GM18868 (cell line): Measurements from ENCODE around the gene PABPN1.
"Not testable (repeated sequence)": the region's sequence is repeated elsewhere in the genome, so short reads cannot be mapped to it uniquely, and the experiment has no call there.

Experiments used
- ATAC-seq: cut with Tn5 transposase; IDR thresholded peaks from one replicate; pipeline ENCODE4 v1.9.1; 2021; ENCODE audit warnings: mild to moderate bottlenecking, moderate library complexity; ENCODE audit not compliant: unreplicated experiment

Gene PABPN1

DNA sequence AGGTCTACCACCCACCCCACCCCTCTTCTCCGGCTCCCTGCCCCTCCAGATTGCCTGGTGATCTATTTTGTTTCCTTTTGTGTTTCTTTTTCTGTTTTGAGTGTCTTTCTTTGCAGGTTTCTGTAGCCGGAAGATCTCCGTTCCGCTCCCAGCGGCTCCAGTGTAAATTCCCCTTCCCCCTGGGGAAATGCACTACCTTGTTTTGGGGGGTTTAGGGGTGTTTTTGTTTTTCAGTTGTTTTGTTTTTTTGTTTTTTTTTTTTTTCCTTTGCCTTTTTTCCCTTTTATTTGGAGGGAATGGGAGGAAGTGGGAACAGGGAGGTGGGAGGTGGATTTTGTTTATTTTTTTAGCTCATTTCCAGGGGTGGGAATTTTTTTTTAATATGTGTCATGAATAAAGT is 4.5 kb downstream of the PABPN1 start:
- not testable (repeated sequence) for ATAC-seq

DNA sequence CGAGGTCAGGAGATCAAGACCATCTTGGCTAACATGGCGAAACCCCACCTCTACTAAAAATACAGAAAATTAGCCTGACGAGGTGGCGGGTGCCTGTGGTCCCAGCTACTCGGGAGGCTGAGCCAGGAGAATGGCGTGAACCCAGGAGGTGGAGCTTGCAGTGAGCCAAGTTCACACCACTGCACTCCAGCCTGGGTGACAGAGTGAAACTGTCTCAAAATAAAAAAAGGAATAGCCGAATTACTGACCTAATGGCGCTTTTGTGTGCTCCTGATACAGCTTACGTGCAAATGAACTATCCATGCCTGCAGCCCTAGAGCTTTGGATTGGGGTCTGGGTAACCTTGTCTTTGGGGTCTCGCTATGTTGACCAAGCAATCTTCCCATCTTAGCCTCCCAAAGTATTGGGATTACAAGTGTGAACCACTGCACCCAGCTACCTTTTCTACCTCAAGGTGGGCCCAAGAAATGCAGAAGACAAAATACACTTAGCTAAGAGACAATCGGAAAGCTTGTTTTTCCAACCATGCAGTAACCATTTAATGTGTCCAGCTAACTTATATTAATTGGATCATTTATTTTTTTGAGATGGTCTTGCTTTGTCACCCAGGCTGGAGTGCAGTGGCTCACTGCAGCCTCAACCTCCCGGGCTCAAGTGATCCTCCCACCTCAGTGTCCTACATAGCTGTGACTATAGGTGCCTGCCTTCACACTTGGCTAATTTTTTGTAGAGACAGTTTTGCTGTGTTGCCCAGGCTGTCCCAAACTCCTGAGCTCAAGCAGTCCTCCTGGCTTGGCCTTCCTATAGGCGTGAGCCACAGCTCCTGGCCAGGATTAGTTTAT is 5.5 kb downstream of the PABPN1 start:
- no peak for ATAC-seq

DNA sequence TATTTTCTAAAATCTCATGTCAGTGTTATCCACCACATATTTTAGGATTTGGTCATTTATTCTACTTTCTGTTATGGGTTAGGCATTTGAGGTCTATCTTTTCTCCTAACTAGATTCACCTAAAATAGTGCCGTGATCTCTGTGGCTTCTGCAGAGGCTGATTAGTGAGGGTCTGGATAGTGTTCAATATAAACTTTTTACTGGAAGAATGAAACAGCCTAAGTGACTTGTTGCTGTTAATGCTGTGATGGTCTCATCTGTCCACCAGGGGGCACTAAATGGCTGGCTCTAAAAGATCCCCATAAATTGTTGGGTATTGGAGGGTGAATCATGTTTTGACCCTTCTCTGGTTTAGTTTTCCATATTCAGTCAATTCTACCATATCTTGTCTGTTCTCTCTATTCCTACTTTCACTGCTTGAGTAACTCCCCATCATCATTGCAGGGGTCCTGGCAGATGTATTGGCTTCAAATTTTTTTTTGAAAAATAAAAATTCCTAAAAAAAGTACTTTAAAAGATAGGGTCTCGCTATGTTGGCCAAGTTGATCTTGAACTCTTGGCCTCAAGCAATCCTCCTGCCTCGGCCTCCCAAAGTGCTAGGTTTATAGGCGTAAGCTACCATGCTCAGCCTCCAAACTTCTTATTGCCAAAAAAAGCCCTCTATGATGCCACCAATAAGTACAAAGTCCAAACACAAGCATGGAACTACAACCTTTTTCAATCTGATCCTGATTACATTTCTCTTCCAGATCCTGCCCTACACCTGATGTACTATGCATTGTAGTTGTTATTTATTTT is 6.9 kb downstream of the PABPN1 start:
- no peak for ATAC-seq

DNA sequence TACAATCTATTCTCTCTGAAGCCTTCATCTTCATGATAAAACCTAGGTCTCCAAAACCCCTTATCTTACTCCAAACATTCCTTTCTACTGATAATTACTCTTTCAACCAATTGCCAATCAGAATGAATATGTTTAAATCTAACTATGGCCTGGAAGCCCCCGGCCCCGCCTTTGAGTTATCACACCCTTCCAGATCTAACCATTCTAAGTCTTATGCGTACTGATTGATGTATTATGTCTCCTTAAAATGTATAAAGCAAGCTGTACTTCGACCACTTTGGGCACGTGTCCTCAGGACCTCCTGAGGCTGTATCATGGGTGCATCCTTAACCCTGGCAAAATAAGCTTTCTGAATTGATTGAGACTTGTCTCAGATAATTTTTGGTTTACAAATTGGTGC is 14.4 kb downstream of the PABPN1 start:
- no peak for ATAC-seq

DNA sequence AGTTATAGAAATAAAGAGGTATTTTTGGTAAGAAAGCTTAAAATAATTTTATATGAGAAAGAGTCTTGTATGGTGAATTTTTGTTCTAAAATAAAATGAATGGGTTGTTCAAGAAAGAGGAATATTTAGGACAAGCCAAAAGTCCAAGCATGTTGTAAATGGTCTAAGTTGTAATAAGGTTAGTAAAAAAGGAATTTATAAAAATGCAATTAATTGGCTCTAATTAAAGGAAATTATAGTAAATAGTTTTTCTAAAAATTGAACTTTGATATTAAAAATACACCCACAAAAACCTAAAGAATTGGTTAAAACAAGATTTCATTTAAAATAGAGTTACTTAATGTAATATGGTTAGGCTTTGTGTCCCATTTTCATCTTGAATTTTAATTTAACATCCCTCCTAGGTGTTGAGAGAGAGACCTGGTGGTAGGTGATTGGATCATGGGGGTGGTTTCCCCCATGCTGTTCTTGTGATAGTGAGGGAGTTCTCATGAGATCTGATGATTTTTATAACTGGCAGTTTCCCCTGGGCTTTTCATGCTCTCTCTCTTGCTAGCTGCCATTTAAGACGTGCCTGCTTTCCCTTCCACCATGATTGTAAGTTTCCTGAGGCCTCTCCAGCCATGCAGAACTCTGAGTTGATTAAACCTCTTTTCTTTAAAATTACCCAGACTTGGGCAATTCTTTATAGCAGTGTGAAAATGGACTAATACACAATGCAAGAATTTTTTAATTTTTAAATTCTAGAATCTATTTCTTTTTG is 18.4 kb downstream of the PABPN1 start:
- ATAC-seq = no peak

DNA sequence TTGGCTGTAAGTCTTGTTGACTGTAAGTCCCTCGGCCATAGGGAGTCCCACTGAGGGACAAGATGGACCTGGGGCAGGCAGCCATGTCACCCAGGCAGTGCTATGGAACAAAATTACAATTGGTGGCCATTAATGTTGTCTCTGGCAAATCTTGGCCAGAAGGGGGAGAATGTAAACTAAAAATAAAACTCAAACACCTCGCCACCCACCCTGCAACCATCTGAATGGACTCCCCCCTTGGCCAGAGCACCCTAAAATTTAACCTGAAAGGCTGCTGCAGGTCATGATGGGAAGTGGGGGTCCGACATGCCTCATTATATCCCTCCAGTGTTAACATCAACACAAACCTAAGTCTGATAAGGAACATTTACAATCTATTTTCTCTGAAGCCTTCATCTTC is 23.2 kb downstream of the PABPN1 start:
- no peak for ATAC-seq

DNA sequence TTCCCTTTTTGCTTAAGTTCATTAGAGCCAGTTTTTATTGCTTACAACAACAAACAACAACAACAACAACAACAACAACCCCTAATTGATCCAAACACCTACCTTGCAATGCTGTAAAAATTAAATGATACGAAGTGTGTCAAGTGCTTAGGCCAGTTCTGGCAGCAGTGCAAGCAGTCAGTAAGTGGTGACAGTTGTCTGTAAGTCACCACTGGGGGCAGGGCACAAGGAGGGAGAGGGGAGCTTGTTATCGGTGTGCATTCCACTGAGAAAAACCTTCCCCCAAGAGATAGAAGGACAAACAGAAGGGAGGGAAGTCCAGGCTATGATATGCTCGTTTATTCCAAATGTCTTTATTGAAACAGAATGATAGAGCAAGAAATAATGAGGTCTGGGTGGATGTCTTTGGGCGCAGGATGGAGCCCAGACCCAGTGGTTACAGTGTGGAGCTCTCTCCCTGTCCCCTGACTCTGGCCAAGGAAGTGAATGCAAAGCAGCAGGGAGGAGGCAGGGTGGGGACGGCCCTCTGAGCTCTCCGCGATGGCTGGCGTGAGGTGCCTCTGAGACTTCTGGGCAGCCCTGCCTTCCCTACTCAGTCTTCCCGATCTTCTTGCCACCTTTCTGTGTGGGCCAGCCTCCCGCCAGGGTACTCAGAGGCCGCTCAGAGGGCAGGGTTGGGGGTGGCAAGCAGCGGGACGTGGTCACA is 24.9 kb downstream of the PABPN1 start:
- no peak for ATAC-seq

DNA sequence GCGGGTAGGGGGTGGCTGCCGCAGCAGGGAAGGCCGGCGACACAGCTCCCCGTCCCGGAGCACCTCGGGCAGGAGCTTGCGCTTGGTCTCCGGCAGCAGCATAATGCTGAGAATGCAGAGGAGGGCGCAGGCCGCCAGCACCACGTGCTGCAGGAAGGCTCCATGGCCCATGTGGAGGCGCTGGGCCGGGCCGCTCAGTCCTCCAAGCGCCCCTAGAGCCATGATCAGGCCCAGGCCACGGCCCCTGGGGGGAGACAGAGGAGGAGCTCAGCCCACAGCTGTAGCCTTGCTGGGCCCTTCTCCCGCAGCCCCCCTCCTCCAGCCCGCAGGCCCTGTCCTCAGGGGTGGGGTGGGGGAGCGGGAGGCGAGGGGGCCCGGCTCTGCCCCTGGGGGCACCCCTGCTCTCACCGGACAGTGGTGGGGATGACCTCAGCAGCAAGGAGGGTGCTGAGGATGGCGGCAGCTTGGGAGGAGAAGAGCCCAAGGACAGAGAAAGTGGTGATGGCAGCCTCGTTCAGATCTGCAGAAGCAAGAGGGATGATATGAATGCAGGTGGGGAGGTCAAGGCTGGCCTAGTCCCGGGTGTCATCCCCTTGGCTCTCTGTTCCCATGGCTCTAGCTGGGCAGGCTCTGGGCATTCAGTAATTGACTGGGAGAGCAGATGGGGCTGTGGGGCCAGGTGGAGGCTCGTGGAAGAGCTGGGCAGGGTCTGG is 25.6 kb downstream of the PABPN1 start:
- no peak for ATAC-seq

DNA sequence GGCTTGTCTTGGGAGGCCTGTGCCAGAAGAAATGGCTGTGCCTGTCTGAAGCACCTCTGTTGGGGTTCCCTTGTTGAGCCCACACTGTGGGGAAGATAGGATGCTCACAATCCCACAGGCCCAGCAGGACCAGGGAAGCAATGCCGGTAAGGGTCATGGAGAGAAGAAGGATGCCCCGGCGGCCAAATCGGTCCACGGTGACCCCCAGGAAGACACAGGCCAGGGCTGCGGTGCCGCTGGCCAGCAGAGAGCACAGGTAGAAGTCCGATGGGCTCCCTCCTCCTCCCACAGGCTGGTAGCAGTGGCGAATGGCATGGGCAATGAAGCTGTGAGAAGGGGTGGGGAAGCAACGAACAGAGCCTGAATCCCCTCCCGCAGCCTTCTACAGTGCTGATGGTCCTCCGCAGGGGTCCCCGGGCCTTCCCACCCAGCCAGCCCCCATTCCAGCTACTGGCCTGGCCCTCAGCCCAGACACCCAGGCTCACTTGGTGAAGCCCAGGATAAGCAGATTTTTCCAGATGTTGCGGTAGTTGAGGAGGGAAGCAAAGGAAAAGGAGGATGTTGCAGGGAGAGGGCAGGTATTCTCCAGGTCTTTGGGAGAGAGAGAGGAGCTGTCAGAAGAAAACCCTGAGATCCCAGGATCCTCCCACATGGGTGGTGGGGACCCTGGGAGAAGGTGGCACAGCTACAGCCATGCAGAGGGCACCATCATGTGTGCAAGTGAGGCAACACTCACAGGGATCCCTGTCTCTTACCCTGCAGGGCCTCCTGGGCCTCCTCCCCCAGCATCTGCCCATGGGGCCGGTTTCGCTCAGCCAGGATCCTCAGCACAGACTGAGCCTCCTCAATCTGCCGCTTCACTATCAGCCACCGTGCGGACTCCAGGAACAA is 26.4 kb downstream of the PABPN1 start:
- ATAC-seq = no peak

DNA sequence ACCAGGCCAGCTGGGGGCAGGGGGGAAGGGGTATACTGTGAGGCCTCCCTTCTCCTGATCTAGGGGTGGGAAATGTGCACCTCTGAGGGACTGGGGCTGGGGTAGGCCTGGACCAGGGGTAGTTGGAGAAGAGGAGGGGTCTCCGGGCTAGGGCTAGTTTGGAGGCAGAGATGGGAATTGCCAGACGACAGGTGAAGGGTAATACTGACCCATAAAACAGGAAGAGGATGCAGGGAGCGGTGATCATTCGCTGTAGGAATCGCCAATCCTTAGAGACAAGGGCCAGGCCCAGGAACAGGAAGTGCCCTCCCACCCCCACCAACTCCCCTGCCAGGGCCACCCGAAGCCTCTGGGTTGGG is 27.0 kb downstream of the PABPN1 start:
- ATAC-seq = no peak

DNA sequence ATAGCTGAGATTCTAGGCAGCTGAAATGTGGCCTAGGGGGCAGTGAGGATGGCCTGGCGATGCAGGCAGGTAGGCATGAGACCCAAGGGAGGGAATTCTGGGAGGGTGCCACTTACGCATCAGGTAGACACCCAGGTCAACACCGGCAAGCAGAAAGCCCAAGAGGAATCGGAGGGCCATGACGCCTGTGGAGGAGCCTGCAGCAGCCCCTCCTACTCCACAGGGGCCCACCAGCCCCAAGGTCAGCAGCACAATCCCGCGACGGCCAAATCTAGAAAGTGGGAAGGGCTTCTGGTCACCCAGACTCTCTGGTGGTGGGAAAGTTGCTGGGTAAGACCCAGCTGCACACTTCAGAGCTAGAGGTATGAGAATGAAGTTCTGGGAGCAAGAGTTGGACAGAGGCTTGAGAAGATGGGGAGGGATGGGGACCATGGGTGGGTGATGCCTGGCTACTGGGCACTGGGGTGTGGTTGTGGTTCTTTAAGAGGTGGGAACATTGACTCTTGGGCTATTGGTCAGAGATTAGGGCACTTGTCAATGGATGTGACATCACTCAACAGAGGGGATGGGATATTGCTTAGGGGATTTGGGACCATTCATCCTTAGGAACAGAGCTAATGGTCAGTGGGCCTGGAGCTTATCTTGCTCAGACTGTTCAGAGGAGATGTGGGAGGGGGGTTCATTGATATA is 28.0 kb downstream of the PABPN1 start:
- ATAC-seq = no peak

DNA sequence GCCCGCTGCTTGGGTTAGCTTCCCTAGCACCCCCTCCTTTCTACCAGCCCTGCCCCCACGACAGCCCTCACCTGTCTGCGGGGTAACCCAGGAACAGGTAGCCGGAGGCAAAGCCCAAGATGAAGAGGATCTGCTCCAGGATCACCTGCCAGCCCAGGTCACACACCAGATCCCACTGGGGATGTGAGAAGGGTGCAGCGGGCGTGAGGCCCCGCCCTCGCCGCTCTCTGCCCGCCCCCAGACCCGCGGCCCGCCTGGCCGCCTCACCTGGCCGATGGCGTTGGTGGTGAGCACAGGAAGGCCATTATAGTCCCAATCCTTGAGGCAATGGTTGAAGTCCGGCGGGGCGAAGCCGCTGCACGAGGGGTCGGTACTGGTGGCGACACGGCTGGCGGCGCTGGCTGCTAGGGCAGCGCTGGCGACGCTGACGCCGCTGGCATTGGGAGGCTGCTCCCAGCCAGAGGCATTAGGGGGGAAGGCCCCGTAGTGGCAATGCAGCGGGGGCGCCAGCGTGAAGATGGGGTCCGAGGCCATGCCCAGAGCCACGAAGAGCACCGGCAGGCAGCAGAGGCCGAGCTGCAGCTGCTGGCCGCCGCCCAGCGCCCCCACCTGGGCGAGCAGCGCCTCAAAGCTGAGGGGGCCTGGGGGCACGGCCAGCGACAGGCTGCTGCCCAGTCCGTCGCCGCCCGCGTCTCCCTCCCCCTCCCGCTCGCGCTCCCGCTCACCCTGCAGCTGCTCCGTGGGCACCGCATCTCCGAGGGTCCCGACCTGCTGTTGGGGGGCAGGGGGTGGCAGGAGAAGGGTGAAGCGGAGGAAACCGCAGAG is 30.6 kb downstream of the PABPN1 start:
- no peak for ATAC-seq

DNA sequence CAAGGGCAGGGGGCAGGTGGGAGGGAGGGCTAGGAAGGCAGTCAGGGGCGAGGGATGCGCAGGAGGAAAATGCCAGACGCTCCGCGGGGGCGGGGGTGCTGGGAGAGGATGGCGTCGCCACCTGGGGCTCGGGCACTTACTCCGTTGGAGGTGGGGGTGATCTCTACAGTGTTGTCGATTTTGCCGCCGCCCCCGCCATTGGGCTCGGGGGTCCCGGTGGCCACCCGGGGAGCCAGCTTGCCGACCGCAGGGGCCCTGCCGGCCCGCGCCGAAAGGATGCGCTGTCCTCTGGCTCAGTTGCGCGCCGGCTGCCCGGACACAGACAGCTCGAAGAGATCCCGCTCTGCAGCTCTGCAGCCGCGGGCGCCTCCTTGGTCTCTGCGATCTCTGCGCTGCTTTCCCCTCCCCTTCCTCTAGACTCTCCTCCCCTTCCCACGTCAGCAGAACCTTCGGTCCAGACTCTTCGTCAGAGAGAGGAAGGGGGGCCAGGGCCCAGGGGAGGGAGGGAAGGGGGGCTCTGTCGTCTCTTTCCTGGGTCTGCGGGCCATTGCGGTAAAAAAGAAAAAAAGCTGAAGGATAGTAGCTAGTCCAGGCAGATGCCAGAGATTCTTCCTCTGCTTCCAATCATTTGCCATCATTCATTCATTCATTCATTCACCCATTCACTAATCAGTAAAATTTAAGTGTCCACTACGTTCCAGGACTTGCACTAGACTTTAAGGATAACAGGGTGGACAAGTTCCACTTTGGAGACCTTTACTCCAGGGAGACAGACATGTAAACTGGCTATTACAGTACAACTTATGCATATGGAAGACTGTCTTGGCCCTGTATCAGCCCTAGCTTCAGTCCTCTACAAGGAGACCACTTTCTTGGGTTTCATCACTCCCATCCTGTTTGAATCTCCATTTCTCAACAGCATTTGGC is 31.5 kb downstream of the PABPN1 start, which contains the start of gene SLC22A17:
SLC22A17 (minus strand) TSS at position 382 of the 927 bp plus-strand sequence.
- no peak for ATAC-seq

DNA sequence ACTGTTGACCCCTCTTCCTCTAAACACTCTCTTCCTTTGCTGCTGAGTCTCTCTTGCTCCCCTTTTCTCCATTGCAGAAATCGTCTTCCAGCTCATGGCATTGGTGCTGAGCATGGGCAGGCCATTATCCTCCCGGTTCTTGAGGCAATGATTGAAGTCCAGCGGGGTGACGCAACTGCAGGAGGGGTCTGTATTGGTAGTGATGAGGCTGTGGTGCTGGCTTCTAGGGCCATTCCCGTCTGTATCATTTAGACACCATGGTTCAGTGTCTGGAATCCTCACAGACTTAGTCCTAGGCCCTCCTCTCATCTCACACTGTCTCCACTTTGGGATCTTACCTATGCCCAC is 32.1 kb downstream of the PABPN1 start:
- no peak for ATAC-seq

DNA sequence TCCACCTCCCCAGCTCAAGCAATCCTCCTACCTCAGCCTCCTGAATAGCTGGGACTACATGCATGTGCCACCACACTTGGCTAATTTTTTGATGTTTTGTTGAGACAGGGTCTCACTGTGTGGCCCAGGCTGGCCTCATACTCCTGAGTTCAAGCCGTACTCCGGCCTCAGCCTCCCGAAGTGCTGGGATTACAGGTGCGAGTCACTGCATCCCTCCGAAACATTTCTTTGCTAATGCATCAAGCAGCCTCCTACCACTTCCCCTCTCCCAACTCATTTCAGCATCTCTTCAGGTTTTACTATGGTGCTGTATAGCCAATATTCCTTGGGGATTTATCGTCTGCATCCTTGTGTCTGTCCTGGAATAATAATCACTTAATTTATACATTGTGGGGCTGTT is 33.7 kb downstream of the PABPN1 start:
- no peak for ATAC-seq

DNA sequence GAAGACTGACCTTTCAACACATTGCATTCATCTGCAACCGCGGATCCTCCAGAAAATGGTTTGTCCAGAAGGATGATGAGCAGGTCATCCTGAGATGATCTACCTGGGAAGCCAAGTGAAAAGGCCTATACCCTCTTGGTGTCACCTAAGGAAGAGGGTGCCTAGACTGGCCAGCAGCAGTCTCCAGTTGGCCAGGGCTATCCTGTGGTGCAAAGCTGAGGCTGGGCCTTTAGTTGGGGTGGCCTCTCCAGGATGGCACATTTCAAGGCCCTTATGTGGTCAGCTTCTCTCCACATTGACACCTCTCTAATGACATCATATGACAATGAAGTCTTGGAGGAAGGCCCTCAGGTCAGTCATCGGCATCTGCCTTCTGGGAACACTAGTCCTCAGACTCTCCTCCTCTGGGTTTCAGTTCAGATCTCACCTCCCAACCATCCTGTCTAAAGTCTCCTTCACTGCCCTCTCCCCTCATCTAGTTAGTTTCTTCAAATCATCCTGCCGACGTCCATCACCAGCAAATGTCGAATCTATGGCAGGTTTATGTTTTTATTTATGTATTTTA is 34.7 kb downstream of the PABPN1 start:
- no peak for ATAC-seq
